Thyroid gland (tissue), 4 donors: ENCODE measurements around the gene AP3B2. TPM values are rescaled to one million over a fixed set of nuclear protein-coding genes. Genes with fewer than 3 reads are reported as not detected.
A peak's percentile ranks its signal among the peaks of the same experiment; 100 is the strongest.

Experiments used
- DNase-seq, 2 donors: peaks; one replicate each; pipeline ENCODE4 v3.0.0-alpha.2; 2019
- H3K27ac ChIP-seq, 3 donors: fragments of 200-600 bp; sonication (generic); 1 replicate in 2 of 3; 2 replicates in 1 of 3; pipeline ENCODE4 v1.5.1; 2016 to 2019; ENCODE audit warnings: mild to moderate bottlenecking in 1 of 3, moderate library complexity in 1 of 3
- H3K27me3 ChIP-seq: fragments of 200-600 bp; sonication (generic); one replicate; pipeline ENCODE4 v1.5.1; 2019
- H3K36me3 ChIP-seq, 2 donors: fragments of 200-600 bp; sonication (generic); one replicate each; pipeline ENCODE4 v1.5.1; 2016 to 2019
- H3K4me1 ChIP-seq, 2 donors: fragments of 200-600 bp; sonication (generic); one replicate each; pipeline ENCODE4 v1.5.1; 2017 to 2019
- H3K4me3 ChIP-seq, 3 donors: fragments of 200-600 bp; sonication (generic); replicated peaks in 1 of 3; 1 replicate in 2 of 3; 2 replicates in 1 of 3; pipeline ENCODE4 v1.5.1; 2016; ENCODE audit warnings: mild to moderate bottlenecking in 1 of 3
- H3K9me3 ChIP-seq: fragments of 200-600 bp; sonication (generic); one replicate; pipeline ENCODE4 v1.5.1; 2017
- POLR2A ChIP-seq, 2 donors: fragments of 450-650 bp; IDR thresholded peaks; one replicate each; pipeline ENCODE4 v1.6.1; 2017; ENCODE audit warnings: antibody characterized with exemption in 2 of 2, mild to moderate bottlenecking in 2 of 2, moderate library complexity in 1 of 2
- WGBS, 2 donors: methylation state at CpG; one replicate each; pipeline ENCODE4 v1.1.5; 2017; 5-methylcytosine and 5-hydroxymethylcytosine counted together
- intact Hi-C: fragments of 100-400 bp; cut with DNase I; formaldehyde crosslinking; loops from one replicate; pipeline ENCODE4 v1.15.1; 2023
- total RNA-seq, 4 donors: library from RNA; depleted of rRNA; stranded (reverse); fragments of >200 nt; gene quantifications; one replicate each; pipeline ENCODE4 v1.2.3, GENCODE V29; 2016
- TF ChIP-seq, protein P1 (sequence below), 6 experiments: fragments of 200-600 bp in 3 of 6; fragments of 450-650 bp in 3 of 6; sonication (generic) in 3 of 6; IDR thresholded peaks; one replicate each; pipeline ENCODE4 v1.5.1; 2016 to 2019; ENCODE audit warnings: antibody characterized with exemption in 6 of 6, mild to moderate bottlenecking in 2 of 6, inconsistent platforms in 1 of 6, moderate library complexity in 1 of 6

AP3B2 gene
- total RNA-seq, 4 donors from 2014 or later = 1.4 to 4.1 (median 2.1) TPM

DNA sequence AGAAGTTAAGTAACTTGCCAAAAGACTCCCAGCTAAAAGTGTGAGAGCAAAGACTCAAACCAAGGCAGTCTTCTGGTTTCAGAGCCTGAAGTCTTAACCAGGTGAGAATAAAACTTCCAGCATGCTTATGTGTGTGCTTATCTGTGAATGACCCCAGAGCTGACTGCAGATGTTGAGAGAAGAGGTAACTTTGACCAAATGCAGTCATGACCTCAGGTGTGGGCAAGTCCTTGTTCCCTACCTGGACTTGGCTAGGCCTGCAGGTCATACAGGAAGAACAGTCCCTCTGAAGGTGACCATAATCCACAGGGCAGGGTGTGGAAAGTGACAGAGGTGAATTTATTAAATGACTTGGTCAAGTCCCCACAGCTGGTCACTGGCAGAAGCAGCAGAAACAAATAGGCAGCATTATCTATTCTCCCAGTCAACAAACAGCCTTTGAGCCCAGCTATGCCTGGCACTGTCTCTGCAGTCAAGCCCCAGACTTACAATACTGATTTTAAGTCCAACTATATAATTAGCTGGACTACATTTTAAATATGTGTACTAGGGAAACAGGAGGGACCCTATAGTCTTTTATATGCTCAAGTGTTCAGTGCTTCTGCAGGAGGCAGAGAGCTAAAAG is 59.5 kb downstream of the AP3B2 start:
- no peaks in the 10 kb centered on the region for H3K36me3 ChIP-seq
- no peak overlapping the region for H3K4me3 ChIP-seq
- DNase-seq = no peak
- intact Hi-C loops = no loop called here
- no peaks in the 10 kb centered on the region for H3K27me3 ChIP-seq
- TF ChIP-seq, protein P1, sequence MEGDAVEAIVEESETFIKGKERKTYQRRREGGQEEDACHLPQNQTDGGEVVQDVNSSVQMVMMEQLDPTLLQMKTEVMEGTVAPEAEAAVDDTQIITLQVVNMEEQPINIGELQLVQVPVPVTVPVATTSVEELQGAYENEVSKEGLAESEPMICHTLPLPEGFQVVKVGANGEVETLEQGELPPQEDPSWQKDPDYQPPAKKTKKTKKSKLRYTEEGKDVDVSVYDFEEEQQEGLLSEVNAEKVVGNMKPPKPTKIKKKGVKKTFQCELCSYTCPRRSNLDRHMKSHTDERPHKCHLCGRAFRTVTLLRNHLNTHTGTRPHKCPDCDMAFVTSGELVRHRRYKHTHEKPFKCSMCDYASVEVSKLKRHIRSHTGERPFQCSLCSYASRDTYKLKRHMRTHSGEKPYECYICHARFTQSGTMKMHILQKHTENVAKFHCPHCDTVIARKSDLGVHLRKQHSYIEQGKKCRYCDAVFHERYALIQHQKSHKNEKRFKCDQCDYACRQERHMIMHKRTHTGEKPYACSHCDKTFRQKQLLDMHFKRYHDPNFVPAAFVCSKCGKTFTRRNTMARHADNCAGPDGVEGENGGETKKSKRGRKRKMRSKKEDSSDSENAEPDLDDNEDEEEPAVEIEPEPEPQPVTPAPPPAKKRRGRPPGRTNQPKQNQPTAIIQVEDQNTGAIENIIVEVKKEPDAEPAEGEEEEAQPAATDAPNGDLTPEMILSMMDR (IDR thresholded peaks at IDR 0.05) = no peak
- no peak for TF ChIP-seq POLR2A (IDR thresholded peaks at IDR 0.05)
- peaks cover 12 to 25% of the 10 kb centered on the region in 2 donors for H3K4me1 ChIP-seq
- H3K27ac ChIP-seq = no peak overlapping the region
- H3K9me3 ChIP-seq = no peaks in the 10 kb centered on the region

DNA sequence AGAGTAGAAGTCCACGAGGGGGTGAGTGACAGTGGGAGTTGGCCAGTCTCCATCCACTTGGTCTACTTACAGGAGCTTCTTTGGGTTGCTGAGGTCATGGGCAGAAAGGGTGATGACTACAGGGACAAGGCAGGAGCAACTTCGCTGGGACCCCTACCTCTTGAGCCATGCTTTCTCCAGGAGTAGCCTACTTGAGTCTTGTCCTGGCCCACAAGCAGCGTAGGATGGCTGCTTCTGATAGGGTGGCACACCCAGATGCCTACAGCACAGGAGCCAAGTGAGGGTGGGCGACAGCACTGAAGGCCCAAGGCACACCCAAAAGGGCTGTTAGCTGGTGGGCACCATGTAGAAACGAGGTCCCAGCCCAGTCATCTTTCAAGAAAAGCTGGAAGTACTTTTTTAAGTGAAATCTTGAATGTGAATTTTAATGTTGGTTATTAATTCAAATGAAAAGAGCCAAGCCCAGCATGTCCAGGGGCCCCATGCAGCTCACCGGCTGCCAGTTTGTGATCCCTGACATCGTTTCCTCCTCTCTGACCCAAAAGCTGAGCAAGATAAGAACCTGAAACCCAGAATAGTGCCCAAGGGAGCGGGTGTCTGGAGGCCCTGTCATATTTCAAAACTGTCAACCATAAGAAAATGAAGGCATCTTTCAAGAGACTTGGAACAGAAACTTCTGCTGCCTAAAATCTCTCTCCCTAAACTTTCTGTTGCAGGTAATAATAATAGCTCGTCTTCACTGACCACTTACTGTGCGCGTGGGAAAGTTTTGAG is 60.3 kb downstream of the AP3B2 start:
- Histone ChIP-seq H3K27me3 (no peaks in the 10 kb centered on the region), H3K27ac (no peak overlapping the region), H3K4me1 (peaks cover 12 to 25% of the 10 kb centered on the region in 2 donors), H3K4me3 (no peak overlapping the region), H3K9me3 (no peaks in the 10 kb centered on the region), H3K36me3 (no peaks in the 10 kb centered on the region)
- WGBS, 2 donors = 81 to 84% methylated on average over 11 of the region's 11 CpGs
- intact Hi-C loops = no loop called here
- no peak for TF ChIP-seq POLR2A (IDR thresholded peaks at IDR 0.05)
- no peak for DNase-seq

DNA sequence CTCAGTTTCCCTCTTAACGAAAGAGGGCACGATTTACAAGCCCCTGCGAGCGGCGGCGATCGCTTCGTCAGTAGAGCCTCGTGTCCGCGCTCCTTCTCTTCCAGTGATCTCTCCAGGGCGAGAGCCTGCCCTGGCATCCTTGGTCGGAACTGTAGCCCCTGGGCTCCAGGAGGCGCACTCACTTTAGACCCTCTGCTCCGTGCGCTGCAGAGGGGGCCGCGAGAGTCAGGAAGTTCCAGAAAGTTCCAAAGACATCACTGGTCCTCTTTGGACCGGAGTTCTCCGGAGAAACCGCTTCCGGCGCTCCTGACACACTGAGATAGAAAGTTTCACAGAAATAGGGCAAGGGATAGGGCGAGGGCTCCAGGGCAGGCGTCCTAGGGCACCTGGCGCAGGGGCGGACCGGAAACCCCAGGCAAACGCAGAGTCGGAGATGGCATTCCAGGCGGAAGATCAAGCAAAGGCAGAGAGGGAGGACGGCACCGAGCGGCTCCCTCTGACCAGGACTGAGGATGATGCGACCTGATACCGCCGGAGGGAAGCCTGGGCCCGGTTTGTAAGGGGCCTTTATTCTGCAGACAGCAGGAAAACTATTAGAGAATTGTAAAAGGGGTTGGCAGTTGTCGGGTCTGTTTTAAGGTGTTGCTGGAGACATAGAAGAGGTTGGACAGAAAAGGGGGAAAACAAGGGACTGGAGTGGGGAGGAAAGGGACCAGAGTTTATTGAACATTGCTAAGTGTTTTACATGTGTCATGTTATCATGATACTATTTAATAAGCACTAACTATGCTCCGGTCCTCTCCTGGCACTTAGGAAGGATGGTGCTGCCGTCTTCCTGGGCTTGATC is 61.2 kb downstream of the AP3B2 start:
- Histone ChIP-seq H3K36me3 (no peaks in the 10 kb centered on the region), H3K27me3 (no peaks in the 10 kb centered on the region), H3K27ac (no peak overlapping the region), H3K9me3 (no peaks in the 10 kb centered on the region), H3K4me3 (peak overlapping the region in 1 of 3 donors; percentile 32), H3K4me1 (peaks cover 12 to 25% of the 10 kb centered on the region in 2 donors)
- peak in 1 of 2 donors; percentile 17 for DNase-seq
- TF ChIP-seq POLR2A (IDR thresholded peaks at IDR 0.05) = no peak
- TF ChIP-seq, protein P1 (IDR thresholded peaks at IDR 0.05) = no peak
- intact Hi-C loops = no loop called here
- 26 to 32% methylated on average over 18 to 24 of the region's 41 CpGs for WGBS, 2 donors

DNA sequence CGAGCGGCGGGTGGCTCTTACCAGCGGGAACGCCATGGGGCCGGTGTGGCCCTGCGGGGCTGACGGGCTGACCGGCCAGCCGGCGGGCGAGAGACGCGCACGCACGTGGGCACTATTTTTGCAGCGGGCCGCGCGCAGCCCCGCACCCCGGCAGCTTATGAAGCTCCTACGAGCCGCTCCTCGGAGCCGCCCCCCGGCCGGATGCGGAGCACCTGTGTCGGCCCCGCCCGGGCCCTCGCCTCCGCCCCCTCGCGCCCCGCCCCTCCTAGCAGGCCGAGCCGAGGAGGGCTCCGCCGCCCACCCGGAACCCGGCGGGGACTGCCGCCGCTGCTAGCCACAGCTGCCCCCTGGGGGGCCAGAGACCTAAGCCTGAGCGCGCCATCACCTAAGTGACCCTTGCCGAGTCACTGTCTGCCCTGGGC is 61.8 kb downstream of the AP3B2 start:
- intact Hi-C loops = no loop called here
- Histone ChIP-seq H3K4me3 (peak overlapping the region in 2 of 3 donors; percentile 32 to 49), H3K36me3 (no peaks in the 10 kb centered on the region), H3K4me1 (peaks cover 12 to 25% of the 10 kb centered on the region in 2 donors), H3K9me3 (no peaks in the 10 kb centered on the region), H3K27ac (no peak overlapping the region), H3K27me3 (no peaks in the 10 kb centered on the region)
- peak; percentile 29 to 49 for DNase-seq
- no peak for TF ChIP-seq POLR2A (IDR thresholded peaks at IDR 0.05)
- TF ChIP-seq, protein P1 (IDR thresholded peaks at IDR 0.05) = no peak
- WGBS, 2 donors = 1% methylated on average over 26 of the region's 49 CpGs; no CpG with 5 or more reads in 1 of the 2 donors

DNA sequence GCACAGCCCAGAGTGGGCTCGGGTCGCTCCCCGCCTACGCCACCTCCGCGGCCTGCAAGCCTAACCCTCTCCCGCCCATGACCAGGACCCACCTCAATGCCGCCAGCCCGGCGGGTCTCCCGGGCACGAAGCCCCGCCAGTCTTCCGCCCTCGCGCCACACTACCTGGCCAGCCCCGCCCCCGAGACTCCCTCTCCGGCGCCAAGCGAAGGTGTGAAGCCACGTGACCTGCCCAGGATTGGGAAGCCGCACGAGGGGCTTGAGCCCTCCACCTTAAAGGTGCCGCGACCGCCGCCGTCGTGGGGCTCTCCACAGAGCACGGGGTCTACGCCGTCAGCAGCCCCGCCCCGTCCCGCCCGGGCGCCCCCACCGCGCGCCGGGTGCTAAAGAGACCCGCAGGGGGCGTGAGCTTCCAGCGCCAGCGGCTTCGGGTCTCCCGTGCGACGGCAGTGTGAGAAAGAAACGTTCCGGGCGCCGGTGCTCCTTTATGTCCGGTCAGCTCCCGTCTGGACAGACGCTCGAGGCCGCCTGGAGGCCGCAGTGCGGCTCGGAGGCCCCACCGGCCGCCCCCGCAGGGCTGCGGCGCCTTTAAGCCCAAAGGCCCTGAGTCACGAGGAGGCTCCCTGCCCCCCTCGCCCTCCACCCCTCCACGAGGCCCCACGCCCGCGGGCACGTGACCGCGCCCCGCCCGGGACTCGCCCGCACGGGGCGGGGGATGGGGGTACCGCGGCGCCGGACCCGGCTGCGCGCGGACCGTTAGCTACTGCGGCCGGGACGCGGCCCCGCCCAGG is 62.4 kb downstream of the AP3B2 start, which contains the start of gene CPEB1:
Gene CPEB1, minus strand, starts transcription at position 319 of the 790 bp plus-strand sequence. CDS start 18,904 bp downstream, outside the sequence.
- 5% methylated on average over 17 of the region's 96 CpGs; no CpG with 5 or more reads in 1 of the 2 donors for WGBS, 2 donors
- Histone ChIP-seq H3K27me3 (no peaks in the 10 kb centered on the region), H3K36me3 (no peaks in the 10 kb centered on the region), H3K4me3 (peak within 1 kb of the TSS in 2 of 3 donors; percentile 32 to 49), H3K9me3 (no peaks in the 10 kb centered on the region), H3K27ac (no peak within 1 kb of the TSS), H3K4me1 (peaks cover 12 to 25% of the 10 kb centered on the region in 2 donors)
- TF ChIP-seq, protein P1 (IDR thresholded peaks at IDR 0.05) = no peak
- TF ChIP-seq POLR2A (IDR thresholded peaks at IDR 0.05) = no peak
- DNase-seq = peak; percentile 51 to 63
- intact Hi-C loops = no loop called here
